Hematopoietic multipotent progenitor cell treated with erythropoietin and hydrocortisone succinate and interleukin-3 and kit ligand, for 8 days (in vitro differentiated cells): ENCODE results near the gene CA11.
"Not testable (repeated sequence)": the region's sequence is repeated elsewhere in the genome, so short reads cannot be mapped to it uniquely, and the experiment has no call there.

Experiments used
- DNase-seq: peaks from one replicate; pipeline ENCODE4 v3.0.0-alpha.2; 2015

CA11 gene

DNA sequence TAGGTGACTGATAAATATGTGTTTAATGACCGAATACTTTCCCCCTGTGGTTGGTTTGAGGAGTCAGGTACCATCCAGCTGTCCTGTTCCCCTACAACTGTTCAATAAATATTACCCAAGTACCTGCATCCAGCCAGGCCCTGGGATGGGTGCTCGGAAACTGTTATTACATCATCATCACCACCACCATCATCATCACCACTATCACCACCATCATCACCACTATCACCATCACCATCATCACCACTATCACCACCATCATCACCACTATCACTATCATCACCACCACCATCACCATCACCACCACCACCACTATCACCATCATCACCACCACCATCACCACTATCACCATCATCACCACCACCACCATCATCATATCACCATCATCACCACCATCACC, 22.8 kb upstream of the CA11 start:
- no peak for DNase-seq

DNA sequence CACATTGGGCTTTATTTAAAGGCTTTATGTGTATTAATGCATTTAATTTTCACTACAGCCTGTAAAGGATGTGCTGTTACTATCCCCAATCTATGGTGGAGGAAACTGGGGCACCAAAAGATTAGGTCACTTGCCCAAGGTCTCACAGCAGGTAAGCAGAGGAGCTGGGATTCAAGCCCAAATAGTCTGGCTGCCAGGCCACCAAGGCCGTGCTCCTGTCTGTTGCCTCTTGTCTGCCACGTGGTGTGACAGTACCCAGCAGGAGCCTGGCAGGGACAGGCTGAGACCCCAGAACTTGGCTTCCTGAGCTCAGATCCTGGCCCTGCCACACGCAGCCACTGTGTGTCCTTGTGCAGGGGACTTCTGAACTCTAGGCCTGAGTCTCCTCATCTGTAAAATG, 22.3 kb upstream of the CA11 start:
- DNase-seq = no peak

DNA sequence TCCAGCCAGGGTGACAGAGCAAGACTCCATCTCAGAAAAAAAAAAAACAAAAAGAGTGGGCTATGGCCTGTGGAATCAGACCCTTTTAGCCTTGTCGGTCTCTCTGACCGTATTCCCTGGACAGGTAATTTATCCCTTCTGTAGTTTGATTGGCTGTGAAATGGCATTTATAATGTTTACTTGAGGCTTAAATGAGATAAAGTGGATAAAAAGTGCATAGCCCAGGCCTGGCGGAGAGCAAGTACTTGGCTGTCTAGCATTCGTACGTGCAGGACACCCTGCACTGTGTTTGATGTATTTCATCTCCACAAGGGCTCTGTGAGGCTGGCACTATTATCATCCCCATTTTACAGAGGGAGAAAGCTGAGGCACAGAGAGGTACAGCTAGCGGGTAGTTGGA, 19.8 kb upstream of the CA11 start:
- no peak for DNase-seq

DNA sequence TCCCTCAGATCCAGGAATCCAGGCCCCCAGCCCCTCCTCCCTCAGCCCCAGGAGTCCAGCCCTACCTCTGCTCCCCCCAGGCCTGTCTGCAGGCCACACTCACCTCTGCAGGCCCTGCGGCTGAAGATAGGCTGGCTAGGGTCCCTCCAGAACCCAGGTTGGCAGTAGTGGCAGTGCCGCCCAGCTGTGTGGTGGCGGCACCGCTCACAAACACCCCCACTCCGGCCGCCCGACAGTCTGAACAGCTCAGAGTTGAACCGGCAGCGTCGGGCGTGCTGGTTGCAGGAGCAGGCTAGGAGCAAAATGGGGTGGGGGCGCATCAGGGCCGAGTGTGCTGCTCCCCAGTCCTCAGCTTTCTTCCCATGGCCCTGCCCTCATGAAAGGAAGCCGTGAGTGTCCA, 18.5 kb upstream of the CA11 start:
- DNase-seq = no peak

DNA sequence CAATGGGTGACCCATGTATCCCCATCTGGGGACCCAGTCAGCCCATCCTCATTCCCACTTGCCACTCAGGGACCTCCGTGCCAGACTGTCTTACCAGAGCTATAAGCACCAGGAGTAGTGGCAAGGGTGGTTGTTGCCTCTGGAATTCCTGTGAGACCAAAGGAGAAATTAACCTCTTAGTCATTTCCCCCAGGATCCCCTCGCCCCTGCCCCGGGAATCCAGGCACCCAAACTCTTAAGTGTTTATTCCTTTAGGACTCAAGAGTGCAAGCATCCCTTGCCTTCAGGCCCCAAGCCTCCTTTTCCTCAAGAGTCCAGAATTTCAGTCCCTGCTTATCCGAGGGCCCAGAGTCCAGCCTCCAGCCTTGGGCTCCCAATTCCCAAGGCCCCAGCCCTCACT, 17.7 kb upstream of the CA11 start:
- DNase-seq = no peak

DNA sequence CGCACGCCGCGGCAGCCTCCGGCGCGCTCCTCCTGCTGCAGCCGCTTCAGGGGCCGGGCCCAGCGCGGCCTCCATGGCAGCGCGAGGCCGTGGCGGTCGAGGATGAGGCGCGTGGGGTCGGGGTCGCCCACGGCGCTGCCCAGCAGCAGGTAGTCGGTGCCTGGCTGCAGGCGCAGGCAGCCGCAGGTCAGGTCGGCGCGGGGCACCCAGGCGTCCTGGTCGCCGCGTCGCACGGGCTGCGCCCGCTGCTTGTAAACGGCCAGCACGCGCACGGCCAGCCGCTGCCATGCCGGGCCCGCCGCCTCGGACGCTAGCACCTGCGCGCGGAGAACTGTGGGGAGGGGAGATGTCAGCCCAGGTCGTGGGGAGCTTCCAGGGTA, 15.7 kb upstream of the CA11 start:
- no peak for DNase-seq

DNA sequence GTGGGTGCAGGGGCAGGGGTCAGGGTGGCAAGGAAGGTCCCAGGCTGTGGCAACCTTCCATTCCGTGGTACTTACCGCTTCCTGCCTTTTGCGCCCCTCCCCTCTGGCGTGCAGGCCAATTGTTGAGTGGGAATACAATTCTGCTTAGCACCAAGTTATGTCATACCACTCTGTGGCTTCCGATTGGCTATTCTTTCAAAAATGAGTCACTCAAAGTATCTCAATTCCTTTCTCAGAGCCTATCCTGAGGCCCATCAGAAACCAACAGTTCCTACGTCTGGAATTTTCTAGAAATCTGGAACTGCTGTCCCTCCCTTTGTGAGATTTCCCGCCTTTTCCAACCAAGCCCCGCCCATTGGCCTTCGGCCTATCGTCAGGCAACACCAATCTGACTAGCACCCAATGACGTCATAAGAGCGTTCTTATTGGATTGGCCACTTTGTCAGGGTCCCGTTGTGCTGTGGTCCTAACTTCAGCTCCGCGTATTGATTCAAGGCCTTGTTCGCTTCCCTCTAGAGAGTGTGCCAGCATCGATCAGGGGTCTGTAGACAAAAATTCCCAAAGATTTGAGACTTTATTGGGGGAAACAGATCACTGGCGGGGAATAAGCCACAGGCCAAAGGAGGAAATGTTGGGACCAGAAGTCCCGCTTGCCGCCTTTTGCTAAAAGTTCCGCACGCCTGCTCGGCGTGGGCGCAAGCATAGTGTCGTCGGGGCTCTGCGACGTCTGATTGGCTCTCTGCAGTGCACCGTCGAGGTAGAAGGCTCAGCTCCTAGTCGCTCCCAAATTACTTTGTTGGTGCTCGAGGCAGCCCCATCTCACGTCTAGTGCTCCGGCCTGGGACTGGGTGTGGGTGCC, 15.1 kb upstream of the CA11 start:
- DNase-seq = peak; percentile 97

DNA sequence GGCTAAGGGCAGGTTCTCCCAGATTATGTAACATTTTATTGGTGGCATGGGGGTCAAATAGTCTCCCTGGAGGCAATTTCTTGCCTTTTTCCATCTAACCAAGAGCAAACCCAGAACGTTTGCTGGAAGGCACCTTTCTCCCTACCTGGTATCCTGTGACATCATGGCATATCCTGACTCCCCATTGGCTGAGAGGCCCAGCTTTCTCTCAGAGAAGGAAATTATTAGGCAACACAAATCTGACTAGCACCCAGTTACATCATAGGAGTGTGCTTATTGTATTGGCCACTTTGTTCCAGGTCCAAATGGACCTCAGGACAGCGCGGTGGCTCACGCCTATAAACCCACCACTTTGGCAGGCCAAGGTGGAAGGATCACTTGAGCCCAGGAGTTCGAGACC, 13.8 kb upstream of the CA11 start:
- peak; percentile 23 for DNase-seq

DNA sequence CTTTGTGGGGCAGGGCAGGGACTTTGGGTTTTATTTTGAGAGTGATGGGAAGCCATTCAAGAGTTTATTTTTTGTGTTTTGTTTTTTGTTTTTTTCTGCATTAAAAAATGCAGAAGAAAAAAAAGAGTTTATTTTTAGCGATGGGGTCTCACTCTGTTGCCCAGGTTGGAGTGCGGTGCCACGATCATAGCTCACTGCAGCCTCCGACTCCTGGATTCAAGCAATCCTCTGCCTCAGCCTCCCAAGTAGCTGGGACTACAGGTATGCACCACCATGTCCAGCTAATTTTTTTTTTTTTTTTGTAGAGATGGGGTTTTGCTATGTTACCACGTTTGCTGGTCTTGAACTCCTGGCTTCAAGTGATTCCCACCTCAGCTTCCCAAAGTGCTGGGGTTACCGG, 12.5 kb upstream of the CA11 start:
- no peak for DNase-seq

DNA sequence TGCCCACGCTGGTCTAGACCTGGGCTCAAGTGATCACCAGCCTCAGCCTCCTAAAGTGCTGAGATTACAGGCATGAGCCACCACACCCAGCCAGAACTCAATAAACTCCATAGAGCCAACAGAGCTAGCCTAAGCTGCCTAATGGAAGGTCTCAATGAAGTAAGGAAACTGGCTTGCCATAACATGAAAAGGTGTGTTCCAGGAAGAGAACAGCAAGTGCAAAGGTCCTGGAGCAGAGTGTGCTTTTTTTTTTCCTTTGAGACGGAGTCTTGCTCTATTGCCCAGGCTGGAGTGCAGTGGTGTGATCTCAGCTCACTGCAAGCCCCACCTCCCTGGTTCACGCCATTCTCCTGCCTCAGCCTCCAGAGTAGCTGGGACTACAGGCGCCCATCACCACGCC, 11.8 kb upstream of the CA11 start:
- DNase-seq = not testable (repeated sequence)

DNA sequence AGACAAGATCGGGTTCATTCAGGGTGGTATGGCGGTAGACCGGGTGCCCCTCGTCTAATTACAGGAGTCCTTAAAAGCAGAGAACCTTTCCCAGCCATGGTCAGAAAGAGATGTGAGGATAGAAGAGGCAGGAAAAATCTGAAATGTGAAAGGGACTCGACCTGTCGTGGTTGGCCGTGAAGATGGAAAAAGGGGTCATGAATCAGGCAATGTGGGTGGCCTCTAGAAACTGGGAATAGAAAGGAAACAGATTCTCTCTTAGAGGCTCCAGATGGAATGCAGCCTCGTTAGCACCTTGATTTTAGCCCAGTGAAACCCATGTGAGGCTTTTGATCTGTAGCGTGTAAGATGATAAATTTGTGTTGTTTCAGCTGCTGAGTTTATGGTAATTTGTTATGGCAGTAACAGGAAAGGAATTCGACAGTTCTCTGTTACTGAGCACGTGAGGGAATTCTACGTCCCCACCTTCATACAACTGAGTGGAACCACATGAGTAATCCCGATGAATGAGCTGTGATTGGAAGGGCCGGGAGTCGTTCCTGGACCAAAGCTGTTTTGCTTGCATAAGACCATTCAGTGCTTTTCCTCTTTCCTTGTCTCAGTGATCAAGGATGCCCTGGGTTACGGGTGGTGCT, 11.0 kb upstream of the CA11 start:
- DNase-seq = no peak

DNA sequence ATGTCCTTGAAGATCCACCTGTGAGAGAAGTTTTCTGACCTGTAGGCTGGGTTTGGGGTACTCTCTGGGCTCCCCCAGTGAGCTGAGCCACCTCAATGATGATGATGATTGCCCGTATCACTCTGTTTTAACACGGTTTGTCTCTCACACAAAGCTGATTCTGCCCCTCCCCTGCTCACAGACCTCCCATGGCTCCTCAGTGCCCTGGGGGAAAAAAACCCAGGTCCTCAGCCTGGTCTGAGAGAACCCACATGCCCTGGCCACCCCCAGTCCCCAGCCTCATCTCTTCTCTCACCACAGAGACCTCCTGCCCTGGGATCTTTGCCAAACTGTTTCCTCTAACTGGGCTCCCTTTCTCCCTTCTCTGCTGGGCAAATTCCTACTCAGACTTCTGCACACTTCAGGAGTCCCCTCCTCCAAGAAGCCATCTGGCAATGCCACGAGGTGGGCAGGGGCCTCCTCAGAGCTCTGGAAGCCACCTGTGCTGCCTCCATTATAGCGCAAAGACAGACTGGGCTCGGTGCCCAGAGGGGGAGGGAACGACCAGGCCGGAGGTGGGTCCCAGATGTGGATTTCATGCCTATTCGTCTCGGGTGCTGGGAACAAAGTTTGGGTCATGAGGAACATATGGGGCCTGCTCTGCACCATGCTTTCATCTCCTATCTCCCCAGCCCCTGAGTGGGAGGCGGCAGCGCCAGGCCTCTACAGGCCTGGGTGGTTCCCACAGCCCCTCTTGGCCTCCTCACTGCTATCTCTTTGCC, 8.5 kb upstream of the CA11 start:
- peak; percentile 57 for DNase-seq

DNA sequence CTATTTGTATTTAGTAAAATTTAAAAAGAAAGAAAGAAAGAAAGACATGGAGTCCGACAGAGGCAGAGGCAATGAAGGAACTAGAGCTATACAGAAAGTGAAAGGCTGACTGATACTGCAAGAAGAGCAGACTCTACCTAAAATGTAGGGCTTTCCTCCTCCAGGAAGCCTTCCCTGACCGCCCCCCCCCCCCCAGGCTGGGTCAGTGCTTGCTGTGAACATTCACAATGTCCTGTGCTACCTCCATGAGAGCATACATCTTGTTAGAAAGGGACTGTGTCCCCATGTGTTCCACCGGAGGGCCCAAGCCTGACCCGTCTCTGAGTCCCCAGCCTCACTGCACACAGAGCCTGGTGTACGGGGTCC, 5.7 kb upstream of the CA11 start:
- DNase-seq = no peak

DNA sequence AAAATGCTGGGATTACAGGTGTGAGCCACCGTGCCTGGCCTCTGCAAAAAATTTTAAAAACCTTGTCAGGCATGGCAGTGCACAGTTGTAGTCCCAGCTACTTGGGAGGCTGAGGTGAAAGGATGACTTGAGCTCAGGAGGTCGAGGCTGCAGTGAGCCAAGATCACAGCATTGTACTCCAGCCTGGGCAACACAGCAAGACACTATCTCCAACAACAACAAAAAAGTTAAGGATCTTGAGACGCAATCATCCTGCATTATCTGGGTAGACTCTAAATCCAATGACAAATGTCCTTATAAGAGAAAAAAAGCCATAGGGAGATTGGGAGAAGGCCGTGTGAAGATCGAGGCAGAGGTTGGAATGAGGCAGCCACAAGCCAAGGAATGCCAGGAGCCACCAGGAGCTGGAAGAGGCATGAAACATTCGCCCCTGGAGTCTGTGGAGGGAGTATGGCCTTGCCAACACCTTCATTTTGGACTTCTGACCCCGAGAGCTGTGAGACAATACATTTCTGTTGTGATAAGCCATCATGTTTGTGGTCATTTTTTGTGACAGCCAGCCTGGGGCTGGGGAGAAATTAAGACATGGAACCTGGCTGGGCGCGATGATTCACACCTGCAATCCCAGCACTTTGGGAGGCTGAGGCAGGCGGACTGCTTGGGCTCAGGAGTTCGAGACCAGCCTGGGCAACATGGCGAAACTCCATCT, 5.1 kb upstream of the CA11 start:
- no peak for DNase-seq

DNA sequence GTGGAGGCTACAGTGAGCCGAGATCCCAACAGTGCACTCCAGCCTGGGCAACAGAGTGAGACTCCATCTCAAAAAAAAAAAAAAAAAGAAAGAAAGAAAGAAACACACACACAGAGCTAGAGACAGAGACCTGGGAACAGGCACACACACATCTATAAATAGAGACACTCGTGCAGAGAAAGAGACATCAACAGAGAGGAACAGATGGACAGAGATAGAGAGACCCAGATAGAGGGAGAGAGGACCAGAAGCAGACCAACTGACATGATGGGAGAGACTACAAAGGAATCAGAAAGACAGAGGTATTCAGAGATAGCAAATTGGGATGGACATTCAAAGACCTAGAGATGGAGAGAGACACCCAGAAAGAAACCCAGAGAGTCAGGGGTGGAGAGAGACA, 2.1 kb upstream of the CA11 start:
- DNase-seq = peak; percentile 41

DNA sequence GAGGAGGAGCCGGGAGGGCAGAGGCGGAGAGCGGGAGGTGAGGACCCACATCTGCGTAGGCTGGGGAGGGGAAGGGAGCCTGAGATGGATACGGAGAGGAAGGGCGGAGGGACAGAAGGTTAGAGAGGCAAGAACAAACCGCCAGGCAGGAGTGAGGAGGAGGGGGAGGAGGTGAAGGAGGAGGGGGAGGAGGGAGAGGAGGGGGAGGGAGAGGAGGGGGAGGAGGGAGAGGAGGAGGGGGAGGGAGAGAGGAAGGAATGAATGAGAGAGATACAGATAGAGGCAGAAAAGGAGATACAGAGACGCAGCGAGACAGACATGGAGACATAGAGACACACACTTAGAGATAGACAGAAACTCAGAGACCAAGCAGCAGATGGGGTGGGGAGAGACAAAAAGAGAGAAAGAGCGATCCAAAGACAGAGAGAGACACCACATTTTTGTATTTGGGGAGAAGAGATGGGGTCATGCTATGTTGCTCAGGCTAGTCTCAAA, 782 bp upstream of the CA11 start:
- DNase-seq = no peak

DNA sequence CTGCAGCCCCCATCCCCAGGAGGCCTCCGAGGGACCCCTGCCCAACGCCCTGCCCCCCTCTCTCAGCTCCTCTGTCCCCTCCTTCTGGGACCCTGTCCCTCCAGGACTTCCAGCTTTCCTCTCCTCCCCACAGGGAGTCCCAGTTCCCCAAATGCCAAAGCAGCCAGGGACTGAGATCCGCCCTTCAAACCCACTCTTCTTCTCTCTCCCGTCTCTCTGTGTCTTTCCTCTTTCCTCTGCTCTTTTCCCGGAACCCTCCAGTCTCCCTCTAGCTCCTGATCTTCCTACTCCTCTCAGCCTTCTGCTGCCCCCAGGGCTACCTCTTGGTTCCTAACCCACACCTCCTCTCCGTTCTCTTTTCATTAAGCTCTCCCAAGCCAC, 377 bp downstream of the CA11 start:
- no peak for DNase-seq

DNA sequence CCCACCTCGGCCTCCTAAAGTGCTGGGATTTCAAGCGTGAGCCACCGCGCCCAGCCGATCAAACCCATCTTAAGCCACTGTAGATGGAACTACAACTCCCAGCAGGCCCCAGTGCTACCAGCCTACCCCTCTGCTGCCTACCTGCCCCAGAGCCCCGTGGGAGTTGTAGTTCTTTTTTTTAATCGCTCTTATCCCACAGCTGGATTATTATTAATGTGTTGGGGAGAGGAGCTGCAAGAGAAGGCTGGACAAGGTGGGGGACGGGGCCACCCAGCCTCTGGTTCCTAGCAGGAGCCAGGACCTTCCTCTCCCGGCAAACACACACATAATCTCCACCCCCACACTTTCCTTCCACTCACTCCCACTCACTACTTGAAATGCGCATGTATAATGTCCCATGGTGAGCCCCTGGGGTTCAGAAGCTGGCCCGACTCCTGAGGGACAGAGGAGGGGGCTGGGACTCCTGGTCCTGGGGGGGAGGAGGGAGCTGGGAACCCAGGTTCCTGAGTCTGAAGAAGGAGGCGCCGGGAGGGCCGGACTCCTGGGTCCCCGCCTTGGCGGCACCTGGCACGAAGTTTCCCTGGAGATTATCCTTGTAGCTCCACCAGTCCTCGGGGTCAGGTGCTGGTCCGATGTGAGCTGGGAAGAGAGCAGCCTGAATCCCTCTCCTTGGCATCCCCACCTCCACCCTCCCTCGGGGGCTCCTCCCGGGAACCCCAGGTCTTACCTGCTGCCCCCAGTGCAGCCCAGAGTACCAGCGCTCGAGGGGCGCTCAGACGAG, 958 bp downstream of the CA11 start:
- DNase-seq = peak; percentile 86

DNA sequence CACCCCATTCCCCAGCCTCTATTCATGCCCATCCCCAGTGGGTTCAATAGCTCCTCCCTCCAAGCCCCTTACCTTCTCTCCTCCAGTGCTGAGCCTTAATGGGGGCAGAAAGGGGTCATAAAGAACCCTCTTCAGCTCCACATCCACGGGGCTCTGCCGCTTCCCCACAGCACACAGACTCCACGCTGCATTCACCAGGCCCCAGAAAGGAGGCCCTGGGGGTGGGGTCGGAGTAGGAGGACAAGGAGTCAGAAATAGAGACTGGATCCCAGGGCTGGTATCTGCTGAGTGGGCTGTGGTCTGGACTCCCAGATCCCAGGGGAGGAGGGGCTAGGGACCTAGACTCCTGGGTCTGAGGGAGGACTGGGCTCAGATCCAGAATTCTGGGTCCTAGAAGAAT, 1.6 kb downstream of the CA11 start:
- DNase-seq = no peak

DNA sequence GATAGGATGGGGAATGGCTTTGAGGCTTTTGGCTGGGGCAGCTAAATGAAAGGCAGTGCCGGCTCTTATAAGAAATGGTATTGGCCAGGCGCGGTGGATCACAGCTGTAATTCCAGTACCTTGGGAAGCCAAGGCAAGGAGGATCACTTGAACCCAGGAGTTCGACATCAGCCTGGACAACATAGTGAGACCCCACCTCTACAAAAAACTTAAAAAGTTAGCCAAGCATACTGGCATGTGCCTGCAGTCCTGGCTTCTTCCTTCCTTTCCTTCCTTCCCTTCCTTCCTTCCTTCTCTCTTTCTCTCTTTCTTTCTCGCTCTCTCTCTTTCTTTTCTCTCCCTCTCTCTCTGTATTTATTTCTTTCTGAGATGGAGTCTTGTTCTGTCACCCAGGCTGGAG, 3.1 kb downstream of the CA11 start:
- DNase-seq = no peak

DNA sequence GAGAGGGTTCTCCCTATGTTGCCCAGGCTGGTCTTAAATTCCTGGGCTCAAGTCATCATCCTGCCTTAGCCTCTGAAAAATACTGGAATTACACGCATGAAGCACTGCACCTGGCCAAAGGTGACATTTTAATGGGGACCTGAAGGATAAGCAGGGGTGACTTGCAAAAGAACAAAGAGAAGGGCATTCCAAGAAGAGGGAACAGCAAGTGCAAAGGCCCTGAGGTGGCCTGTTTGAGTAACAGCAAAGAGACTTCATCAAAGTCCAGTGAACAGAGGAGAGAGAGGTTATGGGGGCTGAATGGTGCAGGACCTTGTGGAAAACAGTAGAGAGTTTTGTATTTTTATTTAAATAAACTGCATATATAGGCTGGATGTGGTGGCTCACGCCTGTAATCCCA, 4.1 kb downstream of the CA11 start:
- no peak for DNase-seq
